SK-N-SH (cell line): ENCODE measurements around the gene TMEM107. TPM values are rescaled to one million over a fixed set of nuclear protein-coding genes. Genes with fewer than 3 reads are reported as not detected.

ENCODE experiments used
- CTCF ChIA-PET: fragments of 300-600, 350-600 bp; formaldehyde crosslinking; extraction: SDS; loops from one replicate; lab custom pipeline; 2021; lab: Yijun Ruan, JAX
- POLR2A ChIA-PET: fragments of 350-600 bp; sonication (Branson Sonifier 250); formaldehyde crosslinking; extraction: SDS; loops from one replicate; lab custom pipeline; 2020; ENCODE audit warnings: antibody characterized with exemption, inconsistent platforms; lab: Yijun Ruan, JAX
- DNase-seq: peaks from one replicate; pipeline ENCODE4 v3.0.0; 2012
- H2AFZ ChIP-seq: fragments of 200-600 bp; sonication (generic); 2 replicates; pipeline ENCODE4 v1.8.1; 2016; ENCODE audit warnings: antibody characterized with exemption, mild to moderate bottlenecking, low read depth
- H3F3A ChIP-seq: fragments of 200-600 bp; sonication (generic); replicated peaks from 2 replicates; pipeline ENCODE3; 2016; ENCODE audit warnings: antibody characterized with exemption, mild to moderate bottlenecking; ENCODE audit not compliant: insufficient read depth
- H3K27ac ChIP-seq, 2 experiments: fragments of 200-500 bp in 1 of 2; fragments of 200-600 bp in 1 of 2; sonication (Bioruptor generic) in 1 of 2; sonication (generic), shearing (Covaris generic) in 1 of 2; 2 replicates each; pipeline versions ENCODE4 v1.5.1 to v1.6.1; 2014 to 2016; ENCODE audit warnings: low read depth in 2 of 2, inconsistent platforms in 1 of 2, low read length in 1 of 2, mild to moderate bottlenecking in 1 of 2, mixed read lengths in 1 of 2
- H3K27me3 ChIP-seq: fragments of 200-600 bp; sonication (generic), shearing (Covaris generic); 2 replicates; pipeline ENCODE4 v1.6.1; 2016; ENCODE audit warnings: mixed run types; ENCODE audit not compliant: insufficient read depth
- H3K36me3 ChIP-seq, 2 experiments: fragments of 200-500 bp in 1 of 2; fragments of 200-600 bp in 1 of 2; sonication (Bioruptor generic) in 1 of 2; sonication (generic) in 1 of 2; replicated peaks in 1 of 2; 2 replicates each; pipeline versions ENCODE3 to v1.5.1; 2014 to 2016; ENCODE audit warnings: low read length in 1 of 2, mild to moderate bottlenecking in 1 of 2; ENCODE audit not compliant: insufficient read depth in 2 of 2, control insufficient read depth in 1 of 2
- H3K4me1 ChIP-seq, 2 experiments: fragments of 200-500 bp in 1 of 2; fragments of 200-600 bp in 1 of 2; sonication (Bioruptor generic) in 1 of 2; sonication (generic), shearing (Covaris generic) in 1 of 2; 2 replicates each; pipeline versions ENCODE4 v1.5.1 to v1.6.1; 2014 to 2016; ENCODE audit warnings: low read depth in 1 of 2, low read length in 1 of 2, mixed run types in 1 of 2; ENCODE audit not compliant: insufficient read depth in 2 of 2, control insufficient read depth in 1 of 2
- H3K4me2 ChIP-seq: fragments of 200-600 bp; sonication (generic), shearing (Covaris generic); 2 replicates; pipeline ENCODE4 v1.6.1; 2017; ENCODE audit warnings: mixed run types
- H3K4me3 ChIP-seq, 2 experiments: fragments of 200-500 bp in 1 of 2; fragments of 200-600 bp in 1 of 2; sonication (Bioruptor generic) in 1 of 2; sonication (generic), shearing (Covaris generic) in 1 of 2; 2 replicates each; pipeline versions ENCODE4 v1.5.1 to v1.8.1; 2014 to 2016; ENCODE audit warnings: low read depth in 2 of 2, inconsistent platforms in 1 of 2, low read length in 1 of 2, mild to moderate bottlenecking in 1 of 2, mixed read lengths in 1 of 2, moderate library complexity in 1 of 2
- H3K79me2 ChIP-seq: fragments of 200-600 bp; sonication (generic); 2 replicates; pipeline ENCODE4 v1.8.1; 2017; ENCODE audit warnings: mild to moderate bottlenecking; ENCODE audit not compliant: insufficient read depth
- H3K9ac ChIP-seq: fragments of 200-600 bp; sonication (generic); 2 replicates; pipeline ENCODE4 v1.6.1; 2017; ENCODE audit warnings: mixed run types
- H3K9me2 ChIP-seq: fragments of 200-600 bp; sonication (generic); 2 replicates; pipeline ENCODE4 v1.6.1; 2017; ENCODE audit warnings: mixed run types
- H3K9me3 ChIP-seq: fragments of 200-600 bp; sonication (generic); 2 replicates; pipeline ENCODE4 v1.6.1; 2017; ENCODE audit warnings: mixed run types, mild to moderate bottlenecking, moderate library complexity
- H4K20me1 ChIP-seq: fragments of 200-600 bp; sonication (generic); 2 replicates; pipeline ENCODE4 v1.6.1; 2017; ENCODE audit warnings: mild to moderate bottlenecking, mixed run types; ENCODE audit not compliant: insufficient read depth
- CHD2 ChIP-seq: fragments of 150-350 bp; IDR thresholded peaks from 2 replicates; pipeline ENCODE4 v1.6.1; 2018; ENCODE audit warnings: low read length; ENCODE audit not compliant: partially characterized antibody
- FOXM1 ChIP-seq: IDR thresholded peaks from 2 replicates; pipeline ENCODE4 v1.4.0; 2012; ENCODE audit warnings: low read depth, mild to moderate bottlenecking
- GATA2 ChIP-seq: sonication (generic); formaldehyde crosslinking; IDR thresholded peaks from 2 replicates; pipeline ENCODE4 v1.5.0; 2020; ENCODE audit warnings: mild to moderate bottlenecking, missing genetic modification reagents
- MAX ChIP-seq: IDR thresholded peaks from 2 replicates; pipeline ENCODE4 v1.4.0; 2012; ENCODE audit warnings: low read depth
- MXI1 ChIP-seq: IDR thresholded peaks from 2 replicates; pipeline ENCODE4 v1.6.1; 2012; ENCODE audit warnings: mild to moderate bottlenecking, low read depth, low read length, improper control_type of control experiment
- NRF1 ChIP-seq: IDR thresholded peaks from 2 replicates; pipeline ENCODE4 v1.6.1; 2012; ENCODE audit warnings: low read depth, mild to moderate bottlenecking, low read length
- RCOR1 ChIP-seq: fragments of 150-350 bp; IDR thresholded peaks from 2 replicates; pipeline ENCODE4 v1.6.1; 2017; ENCODE audit warnings: antibody characterized with exemption, low read length
- TAF1 ChIP-seq: IDR thresholded peaks from 2 replicates; pipeline ENCODE4 v1.6.1; 2012; ENCODE audit warnings: low read depth, mild to moderate bottlenecking, low read length, moderate library complexity, borderline replicate concordance
- TEAD4 ChIP-seq: IDR thresholded peaks from 2 replicates; pipeline ENCODE4 v1.4.0; 2012; ENCODE audit warnings: mild to moderate bottlenecking, borderline replicate concordance; ENCODE audit not compliant: insufficient read depth
- YY1 ChIP-seq: IDR thresholded peaks from 2 replicates; pipeline ENCODE4 v1.4.0; 2012; ENCODE audit warnings: low read depth, mild to moderate bottlenecking
- WGBS: methylation state at CpG from one replicate; pipeline ENCODE4 v1.1.6; 2017; ENCODE audit warnings: low lambda C conversion rate; 5-methylcytosine and 5-hydroxymethylcytosine counted together
- polyA plus RNA-seq, 3 experiments: library from polyadenylated mRNA; depleted of rRNA; stranded (reverse); fragments of >200 nt; gene quantifications; 2 replicates each; pipeline ENCODE4 v1.2.3, GENCODE V29; 2012

Gene TMEM107
- polyA plus RNA-seq, 1 of the 3 experiments (the other 2 are of a cell fraction), result 18.6 TPM

GRCh38 chr17:8123695-8124349 lies 52.4 kb downstream of the TMEM107 start, which contains the start of gene HES7:
TSS of gene HES7 (minus strand) at chr17:8124106. CDS start at chr17:8124084, 22 bp downstream.
- no peak within 1 kb of the TSS; a peak in 1 of 4 replicates for H3K27ac ChIP-seq
- CTCF ChIA-PET, result interaction anchor here (0.6 to 3.8 kb wide), 15 partner anchors 14 to 99 kb away, joined by 3 to 41 read pairs (median 5); partner anchors contain the start of gene PER1
- peak within 1 kb of the TSS; percentile 53 to 81 for H3K4me3 ChIP-seq
- H3K4me2 ChIP-seq, result peak within 1 kb of the TSS; percentile 97
- POLR2A ChIA-PET, result interaction anchor here (1.4 to 1.5 kb wide), 2 partner anchors 49 to 68 kb away, joined by 3 to 9 read pairs (median 7); no protein-coding TSS in a partner anchor
- H3K9me3 ChIP-seq, result no peaks in the 10 kb centered on the region
- peak within 1 kb of the TSS; percentile 53; the same call in 1 of the 2 replicates for H3K9ac ChIP-seq
- peaks cover 0 to 32% of the 10 kb centered on the region in 2 experiments; a peak in 2 of 4 replicates for H3K4me1 ChIP-seq
- H2AFZ ChIP-seq, result peak within 1 kb of the TSS; percentile 78
- H3F3A ChIP-seq, result peaks cover 43% of the 10 kb centered on the region
- TF ChIP-seq RCOR1 (no peak), MAX (no peak), TAF1 (peak; percentile 15; the same call in 1 of the 2 replicates)
- no peaks in the 10 kb centered on the region for H3K79me2 ChIP-seq
- no peaks in the 10 kb centered on the region for H3K27me3 ChIP-seq
- DNase-seq, result peak; percentile 53
- no peaks in the 10 kb centered on the region for H3K36me3 ChIP-seq
- H4K20me1 ChIP-seq, result peaks cover 15% of the 10 kb centered on the region
- 2% methylated on average over 29 of the region's 29 CpGs for WGBS
- no peaks in the 10 kb centered on the region for H3K9me2 ChIP-seq

- Histone ChIP-seq H3F3A (peaks cover 42% of the 10 kb centered on the region), H3K9ac (peak overlapping the region; percentile 53; the same call in 1 of the 2 replicates), H3K36me3 (no peaks in the 10 kb centered on the region), H3K4me3 (peak overlapping the region; percentile 53 to 81), H2AFZ (peak overlapping the region; percentile 78), H3K4me2 (peak overlapping the region; percentile 97), H3K4me1 (peaks cover 0 to 36% of the 10 kb centered on the region in 2 experiments; a peak in 2 of 4 replicates), H3K27ac (peak overlapping the region in 1 of 2 experiments; percentile 2; a peak in 2 of 4 replicates), H3K27me3 (no peaks in the 10 kb centered on the region), H3K9me2 (no peaks in the 10 kb centered on the region), H3K79me2 (no peaks in the 10 kb centered on the region), H3K9me3 (no peaks in the 10 kb centered on the region), H4K20me1 (peaks cover 15% of the 10 kb centered on the region)
- CTCF ChIA-PET, result interaction anchor here (0.8 to 3.8 kb wide), 16 partner anchors 15 to 100 kb away, joined by 3 to 41 read pairs (median 6); partner anchors contain the start of gene PER1
- TF ChIP-seq NRF1 (no peak), MAX (peak; percentile 86), MXI1 (peak; percentile 48; the same call in 1 of the 2 replicates), TEAD4 (no peak), GATA2 (CRISPR knock-in tag) (no peak), CHD2 (no peak), YY1 (no peak), FOXM1 (no peak)
- under 1% methylated on average over 38 of the region's 55 CpGs for WGBS
- DNase-seq, result peak; percentile 48
- POLR2A ChIA-PET, result interaction anchor here (1.4 to 1.6 kb wide), 3 partner anchors 40 to 69 kb away, joined by 3 to 7 read pairs (median 5); partner anchors contain the start of gene VAMP2
Observed at GRCh38 chr17:8122924-8123694, 53.1 kb downstream of the TMEM107 start.

Other genes with a start within 250 kb of the TMEM107 start
- gene KCNAB3, start 246.5 kb downstream of the TMEM107 start, polyA plus RNA-seq (2012; rRNA removed), result 4.4 and 5.1 TPM in 2 replicates
- gene TRAPPC1, start 244.4 kb downstream of the TMEM107 start, polyA plus RNA-seq (2012; rRNA removed), result 390 and 555 TPM in 2 replicates
- 26.3 and 27.4 TPM in 2 replicates for gene CNTROB, start 244.2 kb downstream of the TMEM107 start, polyA plus RNA-seq (2012; rRNA removed)
- gene GUCY2D, start 173.8 kb downstream of the TMEM107 start, polyA plus RNA-seq (2012; rRNA removed), result not detected in 2 replicates
- gene ALOX15B, start 137.3 kb downstream of the TMEM107 start, polyA plus RNA-seq (2012; rRNA removed), result not detected in 2 replicates
- gene ALOX12B, start 88.7 kb downstream of the TMEM107 start, polyA plus RNA-seq (2012; rRNA removed), result 0.20 TPM in 1 of 2 replicates, not detected in the other
- gene ALOXE3, start 57.9 kb downstream of the TMEM107 start, polyA plus RNA-seq (2012; rRNA removed), result 0.13 and 0.46 TPM in 2 replicates
- gene HES7, start 52.3 kb downstream of the TMEM107 start, polyA plus RNA-seq (2012; rRNA removed), result 0.71 and 1.2 TPM in 2 replicates
- 32.7 and 56.8 TPM in 2 replicates for gene PER1, start 24.0 kb downstream of the TMEM107 start, polyA plus RNA-seq (2012; rRNA removed)
- gene VAMP2, start 13.4 kb downstream of the TMEM107 start, polyA plus RNA-seq (2012; rRNA removed), result 42.0 and 43.4 TPM in 2 replicates
- 3.7 and 4.3 TPM in 2 replicates for gene BORCS6, start 13.8 kb upstream of the TMEM107 start, polyA plus RNA-seq (2012; rRNA removed)
- 28.8 and 43.9 TPM in 2 replicates for gene AURKB, start 34.2 kb upstream of the TMEM107 start, polyA plus RNA-seq (2012; rRNA removed)
- 11.0 and 12.6 TPM in 2 replicates for gene CTC1, start 71.7 kb upstream of the TMEM107 start, polyA plus RNA-seq (2012; rRNA removed)
- gene PFAS, start 72.9 kb upstream of the TMEM107 start, polyA plus RNA-seq (2012; rRNA removed), result 22.4 and 24.0 TPM in 2 replicates
- gene RANGRF, start 112.3 kb upstream of the TMEM107 start, polyA plus RNA-seq (2012; rRNA removed), result 47.3 and 55.9 TPM in 2 replicates
- gene SLC25A35, start 119.0 kb upstream of the TMEM107 start, polyA plus RNA-seq (2012; rRNA removed), result 4.1 and 5.6 TPM in 2 replicates
- gene ARHGEF15, start 133.9 kb upstream of the TMEM107 start, polyA plus RNA-seq (2012; rRNA removed), result not detected in 2 replicates
- not detected in 2 replicates for gene ODF4, start 163.5 kb upstream of the TMEM107 start, polyA plus RNA-seq (2012; rRNA removed)
- 4,770 and 5,684 TPM in 2 replicates for gene RPL26, start 206.8 kb upstream of the TMEM107 start, polyA plus RNA-seq (2012; rRNA removed)
- gene RNF222, start 221.4 kb upstream of the TMEM107 start, polyA plus RNA-seq (2012; rRNA removed), result not detected in 2 replicates